Smooth muscle cell (in vitro differentiated cells): ENCODE results near the gene GLT8D2. TPM values are rescaled to one million over a fixed set of nuclear protein-coding genes. Genes with fewer than 3 reads are reported as not detected.

Experiments used
- DNase-seq: peaks from one replicate; lab custom pipeline; 2025; ENCODE audit not compliant: unreplicated experiment; lab: John Stamatoyannopoulos, UW
- H2AFZ ChIP-seq: fragments of 200-600 bp; sonication (generic); 2 replicates; pipeline ENCODE4 v1.6.0; 2016; ENCODE audit warnings: antibody characterized with exemption, low read depth, mild to moderate bottlenecking
- H3F3A ChIP-seq: fragments of 200-600 bp; sonication (generic); 2 replicates; pipeline ENCODE4 v1.6.0; 2017; ENCODE audit warnings: antibody characterized with exemption, low read depth
- H3K27ac ChIP-seq: fragments of 200-600 bp; sonication (generic); 2 replicates; pipeline ENCODE4 v1.5.1; 2016; ENCODE audit warnings: low read depth, mild to moderate bottlenecking
- H3K27me3 ChIP-seq: fragments of 200-600 bp; sonication (generic); 2 replicates; pipeline ENCODE4 v1.6.1; 2016; ENCODE audit warnings: low read depth, mild to moderate bottlenecking
- H3K36me3 ChIP-seq: fragments of 200-600 bp; sonication (generic); 2 replicates; pipeline ENCODE4 v1.5.1; 2016; ENCODE audit warnings: low read depth
- H3K4me1 ChIP-seq: fragments of 200-600 bp; sonication (generic); 2 replicates; pipeline ENCODE4 v1.5.1; 2016; ENCODE audit warnings: low read depth
- H3K4me2 ChIP-seq: fragments of 200-600 bp; sonication (generic); 2 replicates; pipeline ENCODE4 v1.6.0; 2016; ENCODE audit warnings: mild to moderate bottlenecking
- H3K4me3 ChIP-seq: fragments of 200-600 bp; sonication (generic); 2 replicates; pipeline ENCODE4 v1.5.1; 2016; ENCODE audit warnings: mild to moderate bottlenecking
- H3K79me2 ChIP-seq: fragments of 200-600 bp; sonication (generic); 2 replicates; pipeline ENCODE4 v1.6.0; 2016; ENCODE audit warnings: low read depth, mild to moderate bottlenecking
- H3K9ac ChIP-seq: fragments of 200-600 bp; sonication (generic); 2 replicates; pipeline ENCODE4 v1.6.0; 2016; ENCODE audit warnings: low read depth
- H3K9me3 ChIP-seq: fragments of 200-600 bp; sonication (generic); replicated peaks from 2 replicates; pipeline ENCODE4 v1.5.1; 2016; ENCODE audit warnings: low read depth
- H4K20me1 ChIP-seq: fragments of 200-600 bp; sonication (generic); 2 replicates; pipeline ENCODE4 v1.6.0; 2016; ENCODE audit warnings: low read depth
- WGBS: methylation state at CpG from one replicate; pipeline ENCODE4 v1.1.7; 2016; ENCODE audit warnings: low lambda C conversion rate; 5-methylcytosine and 5-hydroxymethylcytosine counted together
- polyA plus RNA-seq: library from polyadenylated mRNA; unstranded; fragments of >200 nt; fragmentation: Nextera tagmentation; extraction: Ambion mirVana; gene quantifications from 2 replicates; pipeline ENCODE4 v1.2.1, GENCODE V29; 2016
- total RNA-seq: library from RNA; depleted of rRNA; stranded (reverse); fragments of >200 nt; gene quantifications from 2 replicates; pipeline ENCODE4 v1.2.3, GENCODE V29; 2014
- TF ChIP-seq, protein P1 (sequence below): fragments of 200-600 bp; sonication (generic); IDR thresholded peaks from 2 replicates; pipeline ENCODE4 v1.5.1; 2017; ENCODE audit warnings: borderline replicate concordance, mild to moderate bottlenecking, antibody characterized with exemption; ENCODE audit not compliant: insufficient read depth, poor library complexity, severe bottlenecking

Gene GLT8D2
- total and polyA plus RNA-seq, 2 experiments from 2014 or later = 43.0 to 47.7 TPM

DNA sequence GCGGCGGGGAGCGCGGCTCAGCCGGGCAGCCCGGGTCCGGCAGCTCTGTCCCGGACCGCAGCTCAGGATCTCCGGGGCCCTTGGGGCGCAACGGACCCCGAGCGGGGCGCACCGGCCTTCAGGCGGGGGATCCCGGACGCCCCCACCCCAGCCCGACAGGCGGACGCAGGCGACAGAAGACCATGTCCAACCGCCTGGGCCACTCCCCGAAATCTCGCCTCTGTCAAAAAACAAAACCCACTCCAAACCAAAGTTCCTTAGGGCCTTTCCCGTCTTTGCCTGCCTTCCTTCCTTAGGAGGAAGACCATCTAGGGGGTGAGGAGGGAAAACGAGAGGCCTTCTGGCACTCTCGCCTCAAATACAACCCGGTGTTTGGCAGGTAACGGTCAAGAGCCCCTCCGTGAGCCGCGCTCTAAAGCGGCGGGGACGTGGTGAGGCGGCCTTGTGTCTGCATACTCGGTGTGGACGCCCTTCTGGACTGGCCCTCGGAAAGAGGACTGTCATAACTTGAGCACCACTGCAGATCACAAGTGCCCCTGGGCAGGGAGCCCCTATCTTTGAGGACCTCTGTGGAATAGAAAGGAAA lies 14.9 kb upstream of the GLT8D2 start:
- Histone ChIP-seq H3K9me3 (no peaks in the 10 kb centered on the region), H4K20me1 (peaks cover 18% of the 10 kb centered on the region), H3K9ac (peak overlapping the region; percentile 80), H2AFZ (peak overlapping the region; percentile 89), H3K27ac (peak overlapping the region; percentile 80), H3K4me2 (peak overlapping the region; percentile 95), H3K36me3 (peaks cover 7% of the 10 kb centered on the region), H3F3A (peaks cover 13% of the 10 kb centered on the region), H3K27me3 (peaks cover 5% of the 10 kb centered on the region), H3K4me3 (peak overlapping the region; percentile 89), H3K79me2 (peaks cover 28% of the 10 kb centered on the region), H3K4me1 (no peaks in the 10 kb centered on the region)
- 2% methylated on average over 39 of the region's 41 CpGs for WGBS
- no peak for DNase-seq
- TF ChIP-seq, protein P1, sequence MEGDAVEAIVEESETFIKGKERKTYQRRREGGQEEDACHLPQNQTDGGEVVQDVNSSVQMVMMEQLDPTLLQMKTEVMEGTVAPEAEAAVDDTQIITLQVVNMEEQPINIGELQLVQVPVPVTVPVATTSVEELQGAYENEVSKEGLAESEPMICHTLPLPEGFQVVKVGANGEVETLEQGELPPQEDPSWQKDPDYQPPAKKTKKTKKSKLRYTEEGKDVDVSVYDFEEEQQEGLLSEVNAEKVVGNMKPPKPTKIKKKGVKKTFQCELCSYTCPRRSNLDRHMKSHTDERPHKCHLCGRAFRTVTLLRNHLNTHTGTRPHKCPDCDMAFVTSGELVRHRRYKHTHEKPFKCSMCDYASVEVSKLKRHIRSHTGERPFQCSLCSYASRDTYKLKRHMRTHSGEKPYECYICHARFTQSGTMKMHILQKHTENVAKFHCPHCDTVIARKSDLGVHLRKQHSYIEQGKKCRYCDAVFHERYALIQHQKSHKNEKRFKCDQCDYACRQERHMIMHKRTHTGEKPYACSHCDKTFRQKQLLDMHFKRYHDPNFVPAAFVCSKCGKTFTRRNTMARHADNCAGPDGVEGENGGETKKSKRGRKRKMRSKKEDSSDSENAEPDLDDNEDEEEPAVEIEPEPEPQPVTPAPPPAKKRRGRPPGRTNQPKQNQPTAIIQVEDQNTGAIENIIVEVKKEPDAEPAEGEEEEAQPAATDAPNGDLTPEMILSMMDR = no peak

DNA sequence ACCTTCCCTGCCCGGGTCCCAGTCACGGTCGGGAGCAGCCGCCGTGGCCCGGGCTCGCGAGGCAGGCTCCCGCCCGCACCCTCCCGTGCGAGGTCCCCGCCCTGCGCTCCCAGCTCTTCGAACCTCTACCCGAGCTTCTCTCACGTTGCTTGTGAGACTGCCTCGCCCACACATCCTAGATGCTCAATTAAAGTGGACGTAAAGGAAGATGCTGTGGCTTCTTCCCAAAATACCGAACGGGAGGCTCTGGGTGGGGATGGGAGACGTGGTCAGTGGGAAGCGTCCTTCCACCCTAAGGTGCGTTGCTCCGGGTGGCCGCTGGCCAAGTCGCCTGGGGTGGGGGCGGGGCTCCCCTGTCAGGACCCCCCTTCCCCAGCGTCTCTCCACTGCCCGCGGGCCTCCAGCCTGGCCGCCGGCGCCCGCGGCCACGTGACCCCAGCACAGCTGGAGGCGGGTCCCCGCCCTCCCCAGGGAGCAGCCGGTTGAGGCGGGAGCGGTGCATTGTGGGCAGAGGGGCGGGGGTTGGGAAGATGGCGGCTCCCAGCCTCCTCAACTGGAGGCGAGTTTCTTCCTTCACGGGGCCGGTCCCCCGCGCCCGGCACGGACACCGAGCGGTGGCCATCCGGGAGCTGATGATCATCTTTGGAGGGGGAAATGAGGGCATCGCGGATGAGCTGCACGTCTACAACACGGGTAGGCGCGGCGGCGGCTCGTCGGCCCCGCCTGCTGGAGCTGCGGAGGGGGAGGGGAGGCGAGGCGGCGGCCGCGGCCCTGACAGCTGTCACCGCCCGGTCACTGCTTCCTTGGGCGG lies 14.2 kb upstream of the GLT8D2 start, which contains the start of gene HCFC2:
Gene HCFC2 (plus strand): TSS at position 501 of the 811 bp plus-strand sequence. CDS start 30 bp downstream, at position 531.
- H3K4me1 ChIP-seq = no peaks in the 10 kb centered on the region
- H3K79me2 ChIP-seq = peaks cover 28% of the 10 kb centered on the region

DNA sequence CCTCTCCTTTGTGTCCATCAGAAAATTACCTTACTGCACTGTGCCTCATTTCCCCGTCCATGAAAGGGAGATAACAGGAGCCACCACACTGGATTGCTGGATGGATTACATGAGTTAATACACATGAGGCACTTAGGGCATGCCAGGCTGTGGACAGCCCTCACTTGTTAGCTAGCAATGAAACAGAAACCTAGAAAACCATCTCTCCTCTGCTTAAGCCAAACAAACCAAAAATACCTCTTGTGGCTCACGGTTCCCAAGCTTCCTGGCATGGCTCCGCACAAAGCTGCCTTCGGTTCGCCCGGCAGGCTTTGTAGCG lies 13.7 kb upstream of the GLT8D2 start:
- Histone ChIP-seq H4K20me1 (peaks cover 18% of the 10 kb centered on the region), H3K79me2 (peaks cover 28% of the 10 kb centered on the region), H3K9me3 (no peaks in the 10 kb centered on the region), H3K9ac (peak overlapping the region; percentile 75), H3K27me3 (peaks cover 7% of the 10 kb centered on the region), H2AFZ (peak overlapping the region; percentile 94), H3K4me3 (peak overlapping the region; percentile 89), H3K4me2 (peak overlapping the region; percentile 95), H3K27ac (peak overlapping the region; percentile 80), H3K36me3 (peaks cover 3% of the 10 kb centered on the region), H3K4me1 (no peaks in the 10 kb centered on the region), H3F3A (peaks cover 13% of the 10 kb centered on the region)
- WGBS = 0% methylated on average over 7 of the region's 7 CpGs
- TF ChIP-seq, protein P1 = no peak
- no peak for DNase-seq

More for the DNA sequence above, 14.2 kb upstream of the GLT8D2 start, which contains the start of gene HCFC2:
- WGBS = under 1% methylated on average over 59 of the region's 74 CpGs
- peak; percentile 78 for DNase-seq
- peak within 1 kb of the TSS; percentile 89 for H3K4me3 ChIP-seq
- peaks cover 7% of the 10 kb centered on the region for H3K36me3 ChIP-seq
- H3K4me2 ChIP-seq = peak within 1 kb of the TSS; percentile 95
- peak within 1 kb of the TSS; percentile 80 for H3K9ac ChIP-seq
- H3K9me3 ChIP-seq = no peaks in the 10 kb centered on the region
- peaks cover 13% of the 10 kb centered on the region for H3F3A ChIP-seq
- peak within 1 kb of the TSS; percentile 94 for H2AFZ ChIP-seq
- H3K27ac ChIP-seq = peak within 1 kb of the TSS; percentile 80
- peaks cover 18% of the 10 kb centered on the region for H4K20me1 ChIP-seq
- H3K27me3 ChIP-seq = peaks cover 7% of the 10 kb centered on the region
- TF ChIP-seq, protein P1 = no peak
